Kidney epithelial cell (primary cell): ENCODE results near the gene MCHR2. TPM values are rescaled to one million over a fixed set of nuclear protein-coding genes. Genes with fewer than 3 reads are reported as not detected.

Source experiments
- DNase-seq: peaks from one replicate; pipeline ENCODE4 v3.0.0-alpha.2; 2010; ENCODE audit warnings: low read depth
- H3K27me3 ChIP-seq: 2 replicates; pipeline ENCODE4 v1.6.0; 2011; ENCODE audit warnings: low read length; ENCODE audit not compliant: control insufficient read depth, insufficient read depth
- H3K36me3 ChIP-seq: 2 replicates; pipeline ENCODE4 v1.5.1; 2011; ENCODE audit warnings: low read length; ENCODE audit not compliant: control insufficient read depth, insufficient read depth
- H3K4me3 ChIP-seq: 2 replicates; pipeline ENCODE4 v1.5.1; 2011; ENCODE audit warnings: low read depth, mild to moderate bottlenecking, control low read depth, low read length
- total RNA-seq: library from RNA; depleted of rRNA; stranded (reverse); fragments of >200 nt; gene quantifications from 2 replicates; pipeline ENCODE4 v1.2.3, GENCODE V29; 2015
- TF ChIP-seq, protein P1 (sequence below): IDR thresholded peaks from 2 replicates; pipeline ENCODE4 v1.5.1; 2011; ENCODE audit warnings: mild to moderate bottlenecking, moderate library complexity, low read length, control low read depth, inconsistent platforms; ENCODE audit not compliant: insufficient read depth, poor library complexity, severe bottlenecking

The MCHR2 gene
- total RNA-seq, 1 donor from 2014 or later = not detected

DNA sequence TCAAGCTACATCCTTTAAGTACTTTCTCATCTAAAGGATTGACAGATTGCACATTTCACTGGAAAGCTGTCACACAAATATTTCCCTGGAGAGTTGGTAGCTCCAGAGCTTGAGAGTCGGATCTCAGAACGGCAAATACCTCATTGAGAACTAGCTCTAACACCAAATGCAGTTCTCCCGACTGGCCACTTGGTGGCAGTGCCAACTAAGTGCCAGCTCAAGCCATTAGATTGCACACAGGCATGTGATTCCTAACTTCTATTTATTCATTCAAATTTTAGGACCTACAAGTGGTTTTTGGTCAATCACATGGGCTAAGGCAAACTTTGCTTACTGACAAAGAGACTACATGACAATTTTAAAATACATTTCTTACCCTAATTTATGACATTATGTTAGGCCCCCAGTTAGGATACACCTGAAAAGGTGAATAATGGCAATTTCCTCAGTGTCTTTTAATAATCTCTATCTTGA lies 7.9 kb upstream of the MCHR2 start:
- Histone ChIP-seq H3K36me3 (no peaks in the 10 kb centered on the region), H3K4me3 (no peak overlapping the region), H3K27me3 (no peaks in the 10 kb centered on the region)
- peak; percentile 5 for DNase-seq
- TF ChIP-seq, protein P1, sequence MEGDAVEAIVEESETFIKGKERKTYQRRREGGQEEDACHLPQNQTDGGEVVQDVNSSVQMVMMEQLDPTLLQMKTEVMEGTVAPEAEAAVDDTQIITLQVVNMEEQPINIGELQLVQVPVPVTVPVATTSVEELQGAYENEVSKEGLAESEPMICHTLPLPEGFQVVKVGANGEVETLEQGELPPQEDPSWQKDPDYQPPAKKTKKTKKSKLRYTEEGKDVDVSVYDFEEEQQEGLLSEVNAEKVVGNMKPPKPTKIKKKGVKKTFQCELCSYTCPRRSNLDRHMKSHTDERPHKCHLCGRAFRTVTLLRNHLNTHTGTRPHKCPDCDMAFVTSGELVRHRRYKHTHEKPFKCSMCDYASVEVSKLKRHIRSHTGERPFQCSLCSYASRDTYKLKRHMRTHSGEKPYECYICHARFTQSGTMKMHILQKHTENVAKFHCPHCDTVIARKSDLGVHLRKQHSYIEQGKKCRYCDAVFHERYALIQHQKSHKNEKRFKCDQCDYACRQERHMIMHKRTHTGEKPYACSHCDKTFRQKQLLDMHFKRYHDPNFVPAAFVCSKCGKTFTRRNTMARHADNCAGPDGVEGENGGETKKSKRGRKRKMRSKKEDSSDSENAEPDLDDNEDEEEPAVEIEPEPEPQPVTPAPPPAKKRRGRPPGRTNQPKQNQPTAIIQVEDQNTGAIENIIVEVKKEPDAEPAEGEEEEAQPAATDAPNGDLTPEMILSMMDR = peak; percentile 92

DNA sequence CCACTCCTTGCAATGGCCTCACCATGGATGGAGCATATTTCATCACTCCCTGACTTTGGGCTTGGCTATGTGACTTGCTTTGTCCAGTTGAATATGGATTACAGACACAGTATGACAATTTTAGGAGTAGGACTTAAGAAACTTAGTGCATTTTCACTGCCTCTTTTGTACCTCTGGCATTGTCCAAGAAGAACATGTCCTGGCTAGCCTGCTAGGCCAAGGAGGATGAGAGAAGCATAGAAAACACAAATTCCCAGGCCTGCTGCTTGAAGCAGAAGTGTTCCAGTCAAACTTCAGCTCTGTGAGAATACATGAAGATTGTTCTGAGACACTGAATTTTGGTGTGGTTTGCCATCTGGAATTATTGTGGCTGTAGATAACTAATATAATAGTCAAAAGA lies 3.1 kb upstream of the MCHR2 start:
- peaks cover 12% of the 10 kb centered on the region for H3K27me3 ChIP-seq
- DNase-seq = no peak
- no peak overlapping the region for H3K4me3 ChIP-seq
- TF ChIP-seq, protein P1 = no peak
- no peaks in the 10 kb centered on the region for H3K36me3 ChIP-seq

DNA sequence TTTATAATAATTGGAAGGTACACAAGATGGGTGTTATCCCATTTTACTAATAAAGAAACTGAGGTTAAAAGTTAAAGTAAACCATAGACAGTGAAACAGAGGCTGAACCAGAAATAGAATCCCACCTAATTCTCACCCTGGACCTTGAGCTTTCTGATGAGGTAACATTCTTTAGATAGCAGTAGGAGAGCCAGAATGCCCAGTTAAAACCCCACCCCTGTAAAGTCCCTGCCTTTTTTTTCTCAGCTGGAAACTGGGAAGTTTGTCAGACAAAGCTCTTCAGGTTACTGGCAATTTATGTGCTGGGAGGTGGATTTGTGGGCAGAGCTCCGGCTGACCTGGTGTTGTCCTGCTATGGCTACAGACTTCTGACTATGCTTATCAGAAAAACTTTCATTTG lies 1.9 kb upstream of the MCHR2 start:
- peaks cover 12% of the 10 kb centered on the region for H3K27me3 ChIP-seq
- no peak for DNase-seq
- H3K4me3 ChIP-seq = no peak overlapping the region
- TF ChIP-seq, protein P1 = no peak
- H3K36me3 ChIP-seq = no peaks in the 10 kb centered on the region

DNA sequence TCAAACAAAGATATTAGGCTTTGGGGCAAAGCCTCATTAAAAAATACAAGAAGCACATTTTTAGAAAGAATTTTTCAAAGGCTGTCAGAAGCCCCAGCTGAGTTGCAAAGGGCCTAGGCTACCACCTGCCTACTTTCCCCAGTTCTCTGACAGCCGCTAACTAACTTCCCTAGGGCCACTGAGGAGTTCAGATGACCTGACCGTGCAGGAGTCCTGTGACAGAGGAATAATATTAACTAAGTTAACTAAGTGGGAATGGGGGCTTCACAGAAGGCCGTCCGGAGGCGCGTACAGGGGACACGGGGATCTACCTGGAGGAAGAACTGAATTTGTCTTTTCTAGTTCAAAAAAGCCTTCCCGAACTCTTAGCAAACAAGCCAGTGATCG lies 884 bp downstream of the MCHR2 start:
- Histone ChIP-seq H3K4me3 (peak overlapping the region; percentile 27), H3K27me3 (peaks cover 12% of the 10 kb centered on the region), H3K36me3 (no peaks in the 10 kb centered on the region)
- no peak for DNase-seq
- TF ChIP-seq, protein P1 = no peak

DNA sequence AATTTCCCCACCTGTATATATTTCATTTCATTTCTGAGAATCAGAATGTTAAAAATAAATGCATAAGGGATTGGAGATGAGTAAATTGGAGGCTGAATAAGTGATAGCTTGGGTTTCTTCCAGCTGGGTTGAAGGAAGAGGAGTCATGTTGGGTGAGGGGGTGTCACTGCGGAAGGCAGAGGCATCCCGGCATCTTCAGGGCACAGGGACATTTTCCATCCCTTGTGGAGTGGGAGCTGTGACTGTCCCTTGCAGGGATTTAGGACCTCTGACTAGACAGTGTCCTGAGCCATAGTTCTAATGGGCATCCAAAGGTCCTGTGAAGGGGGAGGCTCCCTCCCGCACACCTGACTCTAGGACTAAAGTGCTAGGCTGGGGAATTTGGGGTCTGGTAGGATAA lies 2.1 kb downstream of the MCHR2 start:
- peaks cover 12% of the 10 kb centered on the region for H3K27me3 ChIP-seq
- DNase-seq = no peak
- no peaks in the 10 kb centered on the region for H3K36me3 ChIP-seq
- no peak overlapping the region for H3K4me3 ChIP-seq
- TF ChIP-seq, protein P1 = no peak

DNA sequence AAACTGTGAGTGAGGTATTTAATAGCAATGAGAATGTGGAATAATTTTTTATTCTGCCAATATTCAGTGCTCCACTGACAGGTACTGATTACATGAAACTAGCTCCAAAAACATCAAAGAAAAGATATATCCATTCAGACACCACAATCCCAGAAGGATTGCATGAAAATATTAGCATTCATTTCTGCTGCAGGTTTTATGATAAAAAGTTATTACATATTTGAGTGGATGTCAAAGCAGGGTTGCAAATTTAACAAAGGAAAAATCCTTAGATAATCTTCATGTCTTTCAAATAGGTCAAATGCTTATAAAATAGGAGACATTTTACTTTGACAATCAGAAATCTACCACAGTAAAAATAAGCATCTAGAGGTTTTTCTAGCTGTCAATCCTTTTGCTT lies 13.3 kb downstream of the MCHR2 start:
- TF ChIP-seq, protein P1 = no peak
- no peaks in the 10 kb centered on the region for H3K27me3 ChIP-seq
- no peaks in the 10 kb centered on the region for H3K36me3 ChIP-seq
- no peak for DNase-seq
- no peak overlapping the region for H3K4me3 ChIP-seq
